Type B pancreatic cell (in vitro differentiated cells): Measurements from ENCODE around the gene UTP14C. TPM values are rescaled to one million over a fixed set of nuclear protein-coding genes. Genes with fewer than 3 reads are reported as not detected.

ENCODE experiments used
- DNase-seq: peaks from one replicate; pipeline ENCODE4 v3.0.0; 2021; ENCODE audit warnings: mixed read lengths; ENCODE audit not compliant: unreplicated experiment; ENCODE audit errors: extremely low spot score
- H3K27ac Mint-ChIP-seq: 2 replicates; pipeline ENCODE4 v1.8.0; 2021; ENCODE audit warnings: mild to moderate bottlenecking, mixed read lengths
- H3K27me3 Mint-ChIP-seq: 2 replicates; pipeline ENCODE4 v1.8.0; 2021; ENCODE audit warnings: mixed read lengths
- H3K36me3 Mint-ChIP-seq: 2 replicates; pipeline ENCODE4 v1.8.0; 2021; ENCODE audit warnings: mixed read lengths
- H3K4me1 Mint-ChIP-seq: one replicate; pipeline ENCODE4 v1.8.0; 2021; ENCODE audit warnings: mixed read lengths; ENCODE audit not compliant: unreplicated experiment
- H3K4me3 Mint-ChIP-seq: 2 replicates; pipeline ENCODE4 v1.8.0; 2021; ENCODE audit warnings: mild to moderate bottlenecking, mixed read lengths
- H3K9me3 Mint-ChIP-seq: 2 replicates; pipeline ENCODE4 v1.8.0; 2021; ENCODE audit warnings: mixed read lengths
- total RNA-seq: library from RNA; stranded (reverse); gene quantifications from 2 replicates; pipeline ENCODE4 v1.2.1, GENCODE V29; 2021; ENCODE audit warnings: low replicate concordance
- TF ChIP-seq, protein P1 (sequence below): fragments of 200-600 bp; sonication (generic); conservative IDR thresholded peaks from 2 replicates; pipeline ENCODE4 v1.5.0; 2021; ENCODE audit warnings: antibody characterized with exemption, mild to moderate bottlenecking

The UTP14C gene
- total RNA-seq, 1 donor from 2014 or later = 18.7 TPM

DNA sequence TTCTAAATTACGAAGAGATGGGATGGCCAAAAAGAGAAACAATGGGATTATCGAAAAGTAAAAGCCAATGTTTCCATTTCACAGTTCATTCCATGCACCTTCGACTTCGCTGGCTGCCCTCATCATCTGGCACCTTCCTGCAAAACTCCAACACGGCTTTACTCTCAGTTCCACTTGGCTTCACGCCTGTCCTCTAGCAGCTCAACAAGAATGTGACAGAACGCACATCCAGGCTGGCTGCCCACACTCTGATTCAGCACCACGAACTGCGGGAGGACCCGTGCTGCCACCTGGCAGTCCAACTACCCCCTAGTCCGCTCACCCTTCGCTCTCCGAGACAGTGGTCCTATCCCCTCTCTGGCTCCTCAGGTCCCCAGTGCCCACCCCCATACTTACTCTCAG, 25.0 kb upstream of the UTP14C start:
- Mint-ChIP-seq H3K9me3 (no peaks in the 10 kb centered on the region), H3K27ac (peak overlapping the region; percentile 73), H3K36me3 (no peaks in the 10 kb centered on the region), H3K4me3 (peak overlapping the region; percentile 50), H3K4me1 (peaks cover 53% of the 10 kb centered on the region), H3K27me3 (no peaks in the 10 kb centered on the region)
- TF ChIP-seq, protein P1, sequence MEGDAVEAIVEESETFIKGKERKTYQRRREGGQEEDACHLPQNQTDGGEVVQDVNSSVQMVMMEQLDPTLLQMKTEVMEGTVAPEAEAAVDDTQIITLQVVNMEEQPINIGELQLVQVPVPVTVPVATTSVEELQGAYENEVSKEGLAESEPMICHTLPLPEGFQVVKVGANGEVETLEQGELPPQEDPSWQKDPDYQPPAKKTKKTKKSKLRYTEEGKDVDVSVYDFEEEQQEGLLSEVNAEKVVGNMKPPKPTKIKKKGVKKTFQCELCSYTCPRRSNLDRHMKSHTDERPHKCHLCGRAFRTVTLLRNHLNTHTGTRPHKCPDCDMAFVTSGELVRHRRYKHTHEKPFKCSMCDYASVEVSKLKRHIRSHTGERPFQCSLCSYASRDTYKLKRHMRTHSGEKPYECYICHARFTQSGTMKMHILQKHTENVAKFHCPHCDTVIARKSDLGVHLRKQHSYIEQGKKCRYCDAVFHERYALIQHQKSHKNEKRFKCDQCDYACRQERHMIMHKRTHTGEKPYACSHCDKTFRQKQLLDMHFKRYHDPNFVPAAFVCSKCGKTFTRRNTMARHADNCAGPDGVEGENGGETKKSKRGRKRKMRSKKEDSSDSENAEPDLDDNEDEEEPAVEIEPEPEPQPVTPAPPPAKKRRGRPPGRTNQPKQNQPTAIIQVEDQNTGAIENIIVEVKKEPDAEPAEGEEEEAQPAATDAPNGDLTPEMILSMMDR = no peak
- DNase-seq = no peak

DNA sequence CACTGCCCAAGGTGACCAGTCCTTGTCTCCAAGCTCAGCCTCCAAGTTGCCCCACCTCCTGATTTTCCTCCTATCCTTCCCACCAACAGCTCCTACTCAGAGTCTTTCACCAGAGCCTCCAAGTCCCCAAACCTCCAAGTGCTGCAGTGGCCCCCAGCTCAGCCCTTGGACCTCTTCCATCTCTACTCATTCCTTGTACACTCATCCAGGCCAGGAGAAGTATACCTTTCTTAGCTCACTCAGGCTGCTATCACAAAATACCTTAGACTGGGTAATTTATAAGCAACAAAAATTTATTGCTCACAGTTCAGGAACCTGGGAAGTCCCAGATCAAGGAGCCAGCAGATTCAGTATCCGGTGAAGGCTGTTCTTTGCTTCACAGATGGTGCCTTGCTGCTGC, 24.6 kb upstream of the UTP14C start:
- H3K4me1 Mint-ChIP-seq = peaks cover 55% of the 10 kb centered on the region
- TF ChIP-seq, protein P1 = no peak
- no peaks in the 10 kb centered on the region for H3K9me3 Mint-ChIP-seq
- peak overlapping the region; percentile 73 for H3K27ac Mint-ChIP-seq
- peak overlapping the region; percentile 50 for H3K4me3 Mint-ChIP-seq
- no peaks in the 10 kb centered on the region for H3K27me3 Mint-ChIP-seq
- DNase-seq = no peak
- no peaks in the 10 kb centered on the region for H3K36me3 Mint-ChIP-seq

- TF ChIP-seq, protein P1 = peak; percentile 75
- no peaks in the 10 kb centered on the region for H3K36me3 Mint-ChIP-seq
- H3K27me3 Mint-ChIP-seq = no peaks in the 10 kb centered on the region
- H3K9me3 Mint-ChIP-seq = no peaks in the 10 kb centered on the region
- H3K27ac Mint-ChIP-seq = peak overlapping the region; percentile 13
- no peak for DNase-seq
- peaks cover 50% of the 10 kb centered on the region for H3K4me1 Mint-ChIP-seq
- H3K4me3 Mint-ChIP-seq = no peak overlapping the region
Observed at GRCh38 chr13:52001120-52001731, 23.3 kb upstream of the UTP14C start.

GRCh38 chr13:52002361-52002760, 22.1 kb upstream of the UTP14C start:
- no peak overlapping the region for H3K4me3 Mint-ChIP-seq
- no peaks in the 10 kb centered on the region for H3K36me3 Mint-ChIP-seq
- TF ChIP-seq, protein P1 = no peak
- no peak overlapping the region for H3K27ac Mint-ChIP-seq
- H3K4me1 Mint-ChIP-seq = peaks cover 45% of the 10 kb centered on the region
- no peak for DNase-seq
- no peaks in the 10 kb centered on the region for H3K27me3 Mint-ChIP-seq
- no peaks in the 10 kb centered on the region for H3K9me3 Mint-ChIP-seq

- no peaks in the 10 kb centered on the region for H3K9me3 Mint-ChIP-seq
- TF ChIP-seq, protein P1 = no peak
- peaks cover 36% of the 10 kb centered on the region for H3K4me1 Mint-ChIP-seq
- no peaks in the 10 kb centered on the region for H3K27me3 Mint-ChIP-seq
- H3K36me3 Mint-ChIP-seq = no peaks in the 10 kb centered on the region
- H3K27ac Mint-ChIP-seq = no peak overlapping the region
- H3K4me3 Mint-ChIP-seq = no peak overlapping the region
- no peak for DNase-seq
Observed at GRCh38 chr13:52003541-52003940, 20.9 kb upstream of the UTP14C start.
